B cell (primary cell): Measurements from ENCODE around the gene PPM1N. TPM values are rescaled to one million over a fixed set of nuclear protein-coding genes. Genes with fewer than 3 reads are reported as not detected.

ENCODE experiments used
- ATAC-seq: fragments of 200-7000 bp; cut with Tn5 transposase; one replicate; pipeline ENCODE4 v1.10.0; 2021; ENCODE audit warnings: low read depth, mild to moderate bottlenecking, moderate number of reproducible peaks, moderate library complexity
- CTCF ChIA-PET: fragments of 350-600 bp; sonication (Branson Sonifier 250); formaldehyde crosslinking; loops from one replicate; lab custom pipeline; 2021; ENCODE audit warnings: antibody characterized with exemption, inconsistent platforms; lab: Charles Lee
- POLR2A ChIA-PET: fragments of 350-600 bp; sonication (Branson Sonifier 250); formaldehyde crosslinking; loops from one replicate; lab custom pipeline; 2021; ENCODE audit warnings: antibody characterized with exemption; lab: Charles Lee
- DNase-seq: peaks from one replicate; pipeline ENCODE4 v3.0.0; 2013
- H2AFZ ChIP-seq: 2 replicates; pipeline ENCODE4 v1.6.1; 2012; ENCODE audit warnings: mild to moderate bottlenecking, low read depth, low read length; ENCODE audit not compliant: insufficient read depth, poor library complexity, severe bottlenecking
- H3K27ac ChIP-seq, 2 donors: 1 replicate in 1 of 2; 2 replicates in 1 of 2; pipeline ENCODE4 v1.5.1; 2012 to 2013; ENCODE audit warnings: low read length in 2 of 2, mild to moderate bottlenecking in 2 of 2, moderate library complexity in 1 of 2
- H3K27me3 ChIP-seq, 4 experiments: fragments of 200-600 bp in 1 of 4; sonication (generic) in 1 of 4; replicated peaks in 1 of 4; 1 replicate in 2 of 4; 2 replicates in 2 of 4; pipeline versions ENCODE4 v1.6.1 to v1.7.0; 2013 to 2016; ENCODE audit warnings: low read length in 3 of 4, mild to moderate bottlenecking in 2 of 4, mixed read lengths in 1 of 4, moderate library complexity in 1 of 4; ENCODE audit not compliant: insufficient read depth in 4 of 4, control insufficient read depth in 3 of 4; ENCODE audit errors: control extremely low read depth in 1 of 4
- H3K36me3 ChIP-seq, 2 experiments: replicated peaks in 1 of 2; 1 replicate in 1 of 2; 2 replicates in 1 of 2; pipeline versions ENCODE4 v1.6.1 to v1.7.1; 2013; ENCODE audit warnings: low read length in 1 of 2; ENCODE audit not compliant: insufficient read depth in 2 of 2, control insufficient read depth in 1 of 2; ENCODE audit errors: control extremely low read depth in 1 of 2, extremely low read depth in 1 of 2
- H3K4me1 ChIP-seq, 2 donors: fragments of 200-600 bp in 1 of 2; sonication (generic) in 1 of 2; 1 replicate in 1 of 2; 2 replicates in 1 of 2; pipeline versions ENCODE4 v1.5.1 to v1.6.1; 2013 to 2017; ENCODE audit warnings: low read length in 2 of 2; ENCODE audit not compliant: control insufficient read depth in 2 of 2, insufficient read depth in 2 of 2
- H3K4me2 ChIP-seq: replicated peaks from 2 replicates; pipeline ENCODE3; 2012; ENCODE audit warnings: mild to moderate bottlenecking, low read depth, low read length; ENCODE audit not compliant: poor library complexity, severe bottlenecking
- H3K4me3 ChIP-seq, 5 experiments: fragments of 200-600 bp in 1 of 5; sonication (generic) in 1 of 5; 1 replicate in 3 of 5; 2 replicates in 2 of 5; pipeline versions ENCODE4 v1.5.1 to v1.7.0; 2011 to 2016; ENCODE audit warnings: low read length in 4 of 5, mild to moderate bottlenecking in 4 of 5, low read depth in 2 of 5, control low read depth in 1 of 5, moderate library complexity in 1 of 5; ENCODE audit not compliant: insufficient read depth in 1 of 5; ENCODE audit errors: control extremely low read depth in 1 of 5, extremely low read depth in 1 of 5
- H3K79me2 ChIP-seq: fragments of 200-600 bp; sonication (generic); one replicate; pipeline ENCODE4 v1.6.0; 2016; ENCODE audit warnings: low read length; ENCODE audit not compliant: control insufficient read depth, insufficient read depth
- H3K9ac ChIP-seq: fragments of 200-600 bp; sonication (generic); 2 replicates; pipeline ENCODE4 v1.6.1; 2017; ENCODE audit warnings: mild to moderate bottlenecking, low read length, moderate library complexity
- H3K9me3 ChIP-seq, 3 donors: one replicate each; pipeline versions ENCODE4 v1.6.1 to v1.7.1; 2013; ENCODE audit warnings: low read length in 2 of 3; ENCODE audit not compliant: control insufficient read depth in 2 of 3, insufficient read depth in 1 of 3; ENCODE audit errors: control extremely low read depth in 1 of 3
- H4K20me1 ChIP-seq: 2 replicates; pipeline ENCODE4 v1.6.0; 2012; ENCODE audit warnings: mild to moderate bottlenecking, low read length; ENCODE audit not compliant: insufficient read depth, control insufficient read depth, poor library complexity, severe bottlenecking
- H3K27ac Mint-ChIP-seq: one replicate; pipeline ENCODE4 v1.8.0; 2021; ENCODE audit warnings: mixed read lengths
- H3K27me3 Mint-ChIP-seq: one replicate; pipeline ENCODE4 v1.8.0; 2021; ENCODE audit warnings: mixed read lengths
- H3K4me1 Mint-ChIP-seq: one replicate; pipeline ENCODE4 v1.8.0; 2021; ENCODE audit warnings: mixed read lengths
- H3K4me3 Mint-ChIP-seq: one replicate; pipeline ENCODE4 v1.8.0; 2021; ENCODE audit warnings: mixed read lengths
- H3K9me3 Mint-ChIP-seq: one replicate; pipeline ENCODE4 v1.8.0; 2022; ENCODE audit warnings: mixed read lengths; ENCODE audit not compliant: insufficient read depth
- EZH2 ChIP-seq: IDR thresholded peaks from 2 replicates; pipeline ENCODE4 v1.6.1; 2012; ENCODE audit warnings: borderline replicate concordance, low read depth, mild to moderate bottlenecking, moderate library complexity, low read length; ENCODE audit not compliant: insufficient read depth, poor library complexity, severe bottlenecking
- WGBS: methylation state at CpG from one replicate; pipeline ENCODE4 v1.1.5; 2013; ENCODE audit warnings: missing lambda C conversion rate; ENCODE audit not compliant: insufficient coverage; 5-methylcytosine and 5-hydroxymethylcytosine counted together
- intact Hi-C: fragments of 100-400 bp; cut with micrococcal nuclease; formaldehyde crosslinking; loops from one replicate; pipeline ENCODE4 v1.10.0; 2022
- polyA plus RNA-seq: library from polyadenylated mRNA; depleted of rRNA; stranded (reverse); fragments of >200 nt; gene quantifications from 2 replicates; pipeline ENCODE4 v1.2.3, GENCODE V29; 2012
- total RNA-seq, 2 donors: library from RNA; stranded (reverse); fragments of 120-200 nt in 1 of 2; gene quantifications; 1 replicate in 1 of 2; 2 replicates in 1 of 2; pipeline versions ENCODE4 v1.2.3 to v1.2.4, GENCODE V29; 2013 to 2022
- TF ChIP-seq, protein P1 (sequence below): fragments of 200-600 bp; IDR thresholded peaks from one replicate; pipeline ENCODE4 v1.8.0; 2022; ENCODE audit warnings: antibody characterized with exemption, mild to moderate bottlenecking

PPM1N gene
- total and polyA plus RNA-seq, 2 donors (not counting 1 experiment from before 2014, with no cell fraction given), result 2.6 to 6.5 TPM

DNA sequence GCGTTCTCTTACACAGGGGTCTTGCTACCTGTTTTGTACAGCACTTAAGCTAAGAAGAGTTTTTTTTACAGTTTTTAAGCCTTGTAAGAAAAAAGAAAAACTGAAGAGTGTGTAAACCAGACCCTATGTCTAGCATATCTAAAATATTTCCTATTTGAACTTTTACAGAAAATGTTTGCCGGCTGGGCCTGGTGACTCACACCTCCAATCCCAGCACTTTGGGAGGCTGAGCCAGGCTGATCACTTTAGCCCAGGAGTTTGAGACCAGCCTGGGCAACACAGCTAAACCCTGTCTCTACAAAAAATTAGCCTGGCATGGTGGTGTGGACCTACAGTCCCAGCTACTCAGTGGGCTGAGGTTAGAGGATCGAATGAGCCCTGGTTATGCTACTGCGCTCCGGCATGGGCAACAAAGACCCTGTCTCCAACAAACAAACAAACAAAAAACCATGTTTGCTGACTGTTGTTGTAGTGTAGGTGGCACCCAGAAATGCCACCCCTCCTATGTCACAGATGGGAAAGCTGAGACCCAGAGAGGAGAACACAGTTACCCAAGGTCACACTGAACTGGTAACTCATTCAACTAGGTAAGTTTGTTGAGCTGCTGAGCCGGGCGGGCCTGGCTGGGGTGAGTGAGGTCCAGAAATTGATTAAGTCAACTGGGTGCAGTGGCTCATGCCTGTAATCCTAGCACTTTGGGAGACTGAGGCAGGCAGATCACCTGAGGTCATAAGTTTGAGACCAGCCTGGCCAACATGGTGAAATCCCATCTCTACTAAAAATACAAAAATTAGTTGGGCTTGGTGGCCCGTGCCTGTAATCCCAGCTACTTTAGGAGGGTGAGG, 7.1 kb downstream of the PPM1N start:
- Histone ChIP-seq H3K4me3 (no peak overlapping the region), H3K4me1 (peaks cover 16 to 32% of the 10 kb centered on the region in 2 donors), H3K36me3 (peaks cover 1 to 5% of the 10 kb centered on the region in 2 experiments), H3K9me3 (peaks cover 0 to 3% (median 0%) of the 10 kb centered on the region in 3 donors), H4K20me1 (peaks cover 17% of the 10 kb centered on the region), H2AFZ (no peak overlapping the region), H3K27ac (peak overlapping the region; percentile 83 to 87), H3K4me2 (peak overlapping the region; percentile 84), H3K9ac (no peak overlapping the region), H3K27me3 (no peaks in the 10 kb centered on the region), H3K79me2 (peaks cover 50% of the 10 kb centered on the region)
- H3K27ac Mint-ChIP-seq, result peak overlapping the region; percentile 67
- CTCF ChIA-PET, result interaction anchor here (0.7 to 2.8 kb wide), 11 partner anchors 10 to 188 kb away, joined by 3 to 16 read pairs (median 5); partner anchors contain the start of gene OPA3
- H3K9me3 Mint-ChIP-seq, result no peaks in the 10 kb centered on the region
- WGBS, result 100% methylated on average over 2 of the region's 8 CpGs
- peaks cover 53% of the 10 kb centered on the region for H3K4me1 Mint-ChIP-seq
- ATAC-seq (no peak), DNase-seq (no peak)
- intact Hi-C loops, result loop anchor here (5.0 kb wide), 2 partner anchors 187 to 382 kb away; partner anchors contain the start of genes IRF2BP1, QPCTL and SNRPD2
- POLR2A ChIA-PET, result interaction anchor here (0.6 to 1.4 kb wide), 3 partner anchors 9 to 709 kb away, joined by 3 to 4 read pairs (median 3); no protein-coding TSS in a partner anchor
- H3K27me3 Mint-ChIP-seq, result no peaks in the 10 kb centered on the region
- TF ChIP-seq EZH2, result no peak
- TF ChIP-seq, protein P1, sequence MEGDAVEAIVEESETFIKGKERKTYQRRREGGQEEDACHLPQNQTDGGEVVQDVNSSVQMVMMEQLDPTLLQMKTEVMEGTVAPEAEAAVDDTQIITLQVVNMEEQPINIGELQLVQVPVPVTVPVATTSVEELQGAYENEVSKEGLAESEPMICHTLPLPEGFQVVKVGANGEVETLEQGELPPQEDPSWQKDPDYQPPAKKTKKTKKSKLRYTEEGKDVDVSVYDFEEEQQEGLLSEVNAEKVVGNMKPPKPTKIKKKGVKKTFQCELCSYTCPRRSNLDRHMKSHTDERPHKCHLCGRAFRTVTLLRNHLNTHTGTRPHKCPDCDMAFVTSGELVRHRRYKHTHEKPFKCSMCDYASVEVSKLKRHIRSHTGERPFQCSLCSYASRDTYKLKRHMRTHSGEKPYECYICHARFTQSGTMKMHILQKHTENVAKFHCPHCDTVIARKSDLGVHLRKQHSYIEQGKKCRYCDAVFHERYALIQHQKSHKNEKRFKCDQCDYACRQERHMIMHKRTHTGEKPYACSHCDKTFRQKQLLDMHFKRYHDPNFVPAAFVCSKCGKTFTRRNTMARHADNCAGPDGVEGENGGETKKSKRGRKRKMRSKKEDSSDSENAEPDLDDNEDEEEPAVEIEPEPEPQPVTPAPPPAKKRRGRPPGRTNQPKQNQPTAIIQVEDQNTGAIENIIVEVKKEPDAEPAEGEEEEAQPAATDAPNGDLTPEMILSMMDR, result no peak
- peak overlapping the region; percentile 63 for H3K4me3 Mint-ChIP-seq
